GM21723 (cell line): Measurements from ENCODE around the gene WIPF3.
A peak's percentile ranks its signal among the peaks of the same experiment; 100 is the strongest.

ENCODE experiments used
- ATAC-seq: cut with Tn5 transposase; IDR thresholded peaks from one replicate; pipeline ENCODE4 v1.9.1; 2021; ENCODE audit warnings: mild to moderate bottlenecking, moderate library complexity; ENCODE audit not compliant: unreplicated experiment

Gene WIPF3

DNA sequence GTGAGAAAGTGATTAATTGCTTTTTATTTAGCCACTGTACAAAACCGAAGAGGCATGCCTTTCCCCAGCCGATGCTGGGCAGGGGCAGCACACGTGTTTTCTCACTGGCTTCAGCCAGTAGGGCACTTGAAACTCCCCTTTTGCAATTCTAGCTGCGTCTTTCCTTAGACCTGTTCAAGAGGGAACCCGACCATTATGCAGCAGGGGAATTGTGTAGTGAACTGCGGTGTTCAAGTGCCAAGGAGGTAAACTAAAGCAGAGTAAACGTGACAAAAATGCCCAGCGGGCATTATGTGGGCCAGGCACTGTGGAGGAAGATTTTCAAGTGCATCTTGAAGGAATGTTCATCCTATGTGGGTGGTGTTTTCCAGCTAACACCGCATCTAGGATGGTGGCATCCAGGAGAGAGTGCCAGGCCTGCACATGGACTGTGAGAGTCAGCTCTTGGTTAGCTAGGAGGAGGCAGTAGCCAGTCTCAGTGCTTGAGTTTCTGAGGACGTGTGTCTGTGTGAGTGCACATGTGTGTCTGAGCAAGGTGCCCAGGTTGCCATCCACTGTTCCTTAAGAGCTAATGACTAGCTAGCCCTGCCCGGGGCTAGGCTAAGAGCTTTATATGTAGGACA lies 3.3 kb downstream of the WIPF3 start:
- no peak for ATAC-seq

DNA sequence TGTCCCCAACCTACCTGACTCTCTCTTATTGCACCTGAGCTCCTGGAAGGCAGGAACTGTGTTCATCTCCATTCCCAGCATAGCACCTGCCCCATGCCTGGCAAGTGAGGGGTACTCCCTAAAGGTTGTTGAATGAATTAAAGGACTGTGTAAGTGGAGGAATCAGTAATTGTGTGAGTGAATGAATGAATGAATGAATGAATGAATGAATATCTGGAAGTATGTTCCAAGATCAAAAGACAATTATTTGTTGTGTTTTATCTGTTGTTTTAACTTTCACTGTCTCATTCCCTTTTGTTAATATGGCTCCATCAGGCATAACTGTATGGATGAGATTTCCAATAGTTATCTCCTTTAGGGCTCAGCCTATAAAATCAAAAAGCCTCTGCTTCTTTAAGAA lies 4.0 kb downstream of the WIPF3 start:
- ATAC-seq: no peak

DNA sequence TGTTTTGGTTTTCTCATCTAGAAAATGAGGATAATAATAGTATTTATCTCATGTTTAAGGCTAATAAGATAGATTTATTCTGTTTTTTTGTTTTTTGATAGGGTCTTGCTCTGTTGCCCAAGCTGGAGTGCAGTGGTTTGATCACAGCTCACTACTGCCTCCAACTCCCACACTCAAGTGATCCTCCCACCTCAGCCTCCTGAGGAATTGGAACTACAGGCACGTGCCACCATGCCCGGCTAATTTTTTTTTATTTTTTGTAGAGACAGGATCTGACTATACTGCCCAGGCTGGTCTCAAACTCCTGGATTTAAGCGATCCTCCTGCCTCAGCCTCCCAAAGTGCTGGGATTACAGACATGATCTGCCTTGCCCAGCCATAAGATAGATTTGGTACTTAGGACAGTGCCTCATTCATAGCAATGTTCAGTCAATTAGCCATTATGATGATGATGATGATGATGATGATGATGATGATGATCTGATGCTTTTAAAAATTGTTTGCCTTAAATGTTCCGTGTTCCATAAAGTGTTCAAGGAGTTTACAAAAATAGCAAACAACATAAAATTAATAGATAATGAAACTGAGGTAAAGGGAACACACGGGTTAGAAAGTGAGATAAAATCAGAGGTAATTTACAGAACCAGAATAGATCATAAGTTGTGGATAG lies 4.6 kb downstream of the WIPF3 start:
- ATAC-seq: no peak

DNA sequence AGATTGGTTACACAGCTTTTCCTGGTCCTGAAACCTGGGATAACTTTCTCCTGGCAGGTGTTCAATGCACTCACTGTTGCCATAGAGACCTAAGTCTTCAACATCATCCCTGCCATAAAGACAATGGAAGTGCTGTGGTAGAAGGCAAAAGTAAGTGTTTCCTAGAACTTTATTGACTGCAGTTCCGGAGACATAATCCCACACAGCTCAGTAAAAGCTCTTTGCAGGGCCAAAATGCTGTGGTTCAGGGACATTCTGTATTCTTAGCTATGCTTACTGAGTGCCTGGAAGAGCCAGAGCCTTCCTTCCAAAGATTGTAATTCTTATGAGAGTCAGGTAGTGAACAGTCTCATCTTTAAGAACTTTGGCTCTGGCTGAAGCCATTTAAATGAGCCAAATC lies 5.3 kb downstream of the WIPF3 start:
- ATAC-seq: no peak

DNA sequence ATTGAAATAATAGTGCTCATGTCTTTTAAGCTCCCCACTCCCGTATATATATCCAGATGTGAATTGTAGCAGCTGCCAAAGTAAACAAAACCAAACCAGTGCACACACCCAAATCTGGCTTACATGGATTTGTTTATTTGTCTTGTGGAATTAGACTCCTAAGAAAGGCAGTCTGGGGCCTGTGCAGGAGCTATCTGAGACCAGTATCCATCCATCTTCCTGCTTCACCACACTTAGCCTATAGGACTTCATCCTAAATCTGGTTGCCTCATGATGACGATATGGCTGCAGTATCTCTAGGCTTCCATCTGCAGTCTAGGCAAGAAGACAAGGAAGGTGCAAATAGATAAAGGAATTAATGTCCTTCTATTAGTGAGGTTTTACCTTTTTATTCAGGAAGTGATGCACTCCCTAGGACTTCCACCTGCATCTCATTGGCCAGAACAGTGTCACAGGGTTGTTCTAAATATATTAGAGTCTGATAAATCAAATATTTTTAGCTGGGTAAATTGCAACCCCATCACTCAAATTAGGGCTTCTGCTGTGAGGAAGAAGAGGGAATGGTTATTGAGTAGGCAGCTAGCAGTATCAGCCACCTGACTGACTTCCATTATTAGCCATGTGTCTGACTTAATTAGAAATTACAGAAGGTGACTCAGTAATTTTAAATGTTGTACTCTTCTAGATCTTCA lies 6.0 kb downstream of the WIPF3 start:
- no peak for ATAC-seq

DNA sequence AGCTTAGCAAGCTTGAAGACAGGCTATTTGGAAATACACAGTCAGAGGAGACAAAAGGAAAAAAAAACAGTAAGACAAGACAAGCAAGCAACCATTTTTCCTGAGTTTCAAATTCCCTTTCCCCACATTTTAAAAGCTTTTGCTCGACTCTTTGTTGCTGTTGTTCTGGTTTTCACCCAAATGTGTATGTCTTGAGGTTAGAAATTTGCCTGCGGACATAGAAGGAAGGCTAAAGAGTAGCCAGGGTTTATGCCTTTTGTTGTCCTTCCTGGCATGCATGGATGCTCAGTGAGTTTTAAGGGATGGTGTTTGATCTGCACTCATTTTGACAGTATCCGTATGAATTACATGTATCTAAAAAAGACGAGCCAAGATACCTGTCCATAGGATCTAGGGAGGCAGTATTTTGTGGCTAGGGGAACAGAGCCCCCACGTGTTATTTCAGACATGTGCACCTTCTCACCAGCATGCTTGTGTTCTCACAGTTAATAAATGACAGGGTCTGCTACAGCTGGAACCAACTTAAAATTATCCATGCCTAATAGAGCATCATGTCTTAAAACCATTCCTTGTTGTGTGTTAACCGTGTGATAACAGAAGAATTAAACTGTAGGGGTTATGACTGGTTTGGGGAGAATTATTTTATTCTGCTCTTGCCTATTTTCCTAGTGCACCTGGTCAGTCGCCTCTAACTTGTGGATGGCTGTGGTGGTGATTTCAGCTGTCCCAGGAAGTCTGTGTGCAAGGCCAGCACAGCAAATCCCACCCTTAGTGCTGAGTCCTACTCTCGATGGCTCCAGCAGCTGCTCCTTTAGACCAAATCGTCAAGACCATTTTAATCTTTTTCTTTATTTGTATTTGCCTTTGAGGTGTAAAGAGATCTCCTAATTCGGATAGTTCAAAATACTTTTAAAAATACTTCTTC lies 9.1 kb downstream of the WIPF3 start:
- no peak for ATAC-seq

DNA sequence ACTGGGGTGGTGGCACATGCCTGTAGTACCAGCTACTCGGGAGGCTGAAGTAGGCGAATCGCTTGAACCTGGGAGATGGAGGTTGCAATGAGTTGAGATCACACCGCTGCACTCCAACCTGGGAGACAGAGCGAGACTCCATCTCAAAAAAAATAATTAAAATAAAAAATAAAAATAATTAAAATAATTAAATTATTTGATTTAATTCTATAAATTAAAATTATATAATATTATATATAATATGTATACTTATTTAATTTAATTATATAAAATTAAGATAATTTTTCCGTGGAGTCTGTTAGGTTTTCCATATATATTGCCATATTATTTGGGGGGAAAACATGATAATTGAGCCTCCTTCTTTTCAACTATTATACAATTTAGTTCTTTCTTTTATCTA lies 12.0 kb downstream of the WIPF3 start:
- ATAC-seq: no peak

DNA sequence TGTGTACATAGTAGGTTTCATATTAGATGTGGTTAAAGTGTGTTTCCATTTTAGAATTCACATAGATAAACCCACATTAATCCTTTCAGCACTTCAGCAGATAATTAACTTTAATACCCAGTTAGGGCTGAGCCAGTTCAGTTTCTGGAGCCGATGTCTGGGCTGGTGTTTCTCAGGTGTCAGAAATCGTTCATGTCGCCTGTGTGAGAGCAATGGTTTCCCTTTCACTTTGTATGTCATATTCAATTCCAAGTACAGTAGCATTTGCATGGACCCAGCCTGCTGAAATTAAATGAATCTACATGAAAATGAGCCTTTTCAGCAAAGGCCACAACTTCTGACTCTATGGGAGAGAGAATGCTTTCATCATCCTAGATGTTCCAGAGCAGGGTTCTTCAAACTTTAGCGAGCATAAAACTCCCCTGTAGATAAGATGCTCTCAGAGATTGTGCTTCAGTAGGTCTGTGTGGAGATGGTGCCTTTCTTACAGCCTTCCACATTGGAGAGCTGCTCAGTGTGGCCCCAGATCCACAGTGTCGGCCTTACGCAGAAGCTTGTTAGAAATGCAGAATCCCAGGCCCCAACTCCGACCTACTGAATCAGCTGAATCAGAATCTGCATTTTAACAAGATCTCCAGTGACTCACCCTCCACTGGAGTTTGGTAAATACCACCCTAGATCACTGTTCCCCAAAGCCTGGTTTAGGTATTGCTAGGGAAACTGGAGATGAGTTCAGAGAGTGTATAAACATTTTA lies 19.6 kb downstream of the WIPF3 start:
- ATAC-seq: peak; percentile 93

DNA sequence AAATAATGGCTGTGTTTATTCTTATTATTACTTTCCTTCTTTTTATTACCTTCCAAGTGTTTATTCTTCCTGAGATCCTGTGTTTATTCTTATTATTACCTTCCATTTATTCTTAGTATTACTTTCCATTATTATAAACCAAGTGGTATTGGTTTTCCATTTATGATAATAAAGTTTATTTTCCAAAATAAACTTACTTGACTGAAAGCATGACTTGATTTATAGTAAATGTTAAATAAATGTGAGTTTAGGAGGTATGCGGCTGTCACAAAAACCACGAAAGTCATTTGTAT lies 20.2 kb downstream of the WIPF3 start:
- ATAC-seq: no peak

DNA sequence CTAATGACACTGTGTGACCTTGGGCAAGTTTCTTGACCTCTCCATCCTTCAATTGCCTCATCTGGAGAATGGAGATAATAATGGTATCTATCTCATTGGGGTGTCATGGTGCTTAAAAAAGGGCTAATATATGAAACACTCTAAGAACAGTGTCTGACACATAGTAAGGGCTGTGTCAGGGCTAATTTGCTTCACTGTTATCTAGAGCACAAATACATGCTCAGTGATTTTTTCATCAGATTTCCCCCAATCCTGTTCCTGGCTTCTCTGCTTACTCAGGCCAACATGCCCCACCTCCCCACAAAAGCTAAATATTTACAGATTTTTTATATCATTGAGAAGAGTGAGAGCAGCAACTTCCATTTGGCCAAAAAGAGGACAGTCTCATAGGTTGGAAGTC lies 20.6 kb downstream of the WIPF3 start:
- ATAC-seq: no peak

DNA sequence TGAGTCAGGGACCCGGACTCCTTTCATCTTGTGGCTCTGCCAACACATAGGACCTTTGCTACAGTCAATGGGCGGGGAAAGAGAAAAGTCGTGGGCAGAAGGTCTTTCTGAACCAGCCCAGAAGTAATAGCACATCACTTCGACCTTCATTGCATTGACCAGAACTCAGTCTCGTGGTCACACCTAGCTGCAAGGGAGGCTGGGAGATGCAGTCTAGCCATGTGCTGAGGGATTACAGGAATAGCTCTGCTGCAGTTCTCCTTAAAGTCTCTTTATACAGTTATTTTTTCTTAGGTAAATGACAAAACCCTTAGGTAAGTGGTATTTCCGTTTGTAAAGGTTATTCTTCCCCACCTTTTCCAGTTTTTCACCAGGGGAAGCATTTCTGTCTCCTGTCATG lies 25.4 kb downstream of the WIPF3 start:
- ATAC-seq: no peak

DNA sequence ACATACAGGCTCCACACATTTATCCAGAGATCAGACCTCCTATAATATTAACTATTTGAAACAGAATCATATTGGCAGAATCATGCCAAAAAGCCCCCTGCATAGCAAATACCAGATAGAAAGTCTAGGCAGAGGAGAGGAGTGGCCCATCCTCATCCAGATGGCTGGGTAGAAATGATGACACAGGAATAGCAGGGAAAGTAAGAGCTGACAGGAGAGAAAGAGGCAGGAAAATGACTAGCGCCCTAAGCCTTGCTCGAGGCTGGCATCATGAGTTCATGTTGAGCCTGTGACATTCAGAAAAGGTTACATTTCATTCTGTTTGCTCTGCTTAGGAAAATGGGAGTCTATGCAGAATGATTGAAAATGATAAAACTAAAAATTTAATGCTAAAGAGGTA lies 27.6 kb downstream of the WIPF3 start:
- ATAC-seq: no peak

DNA sequence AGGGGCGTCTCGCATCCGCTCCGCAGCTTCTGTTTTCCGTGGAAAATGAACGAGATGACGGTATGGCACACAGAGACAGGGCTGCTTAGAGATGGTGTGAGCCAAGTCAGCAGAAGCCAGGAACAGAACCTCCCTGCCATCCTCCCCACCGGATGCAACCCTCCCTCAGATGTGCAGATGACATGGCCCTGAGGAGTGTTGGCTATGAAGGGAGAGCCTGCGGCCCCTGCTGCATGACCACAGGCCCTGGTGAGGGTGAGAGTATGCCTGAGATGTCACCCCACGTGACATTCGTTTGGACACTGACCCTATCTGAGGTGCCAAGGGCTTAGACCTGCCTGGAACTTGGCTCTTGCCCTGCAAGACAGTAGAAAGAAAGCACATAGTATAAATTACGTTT lies 29.4 kb downstream of the WIPF3 start:
- no peak for ATAC-seq

DNA sequence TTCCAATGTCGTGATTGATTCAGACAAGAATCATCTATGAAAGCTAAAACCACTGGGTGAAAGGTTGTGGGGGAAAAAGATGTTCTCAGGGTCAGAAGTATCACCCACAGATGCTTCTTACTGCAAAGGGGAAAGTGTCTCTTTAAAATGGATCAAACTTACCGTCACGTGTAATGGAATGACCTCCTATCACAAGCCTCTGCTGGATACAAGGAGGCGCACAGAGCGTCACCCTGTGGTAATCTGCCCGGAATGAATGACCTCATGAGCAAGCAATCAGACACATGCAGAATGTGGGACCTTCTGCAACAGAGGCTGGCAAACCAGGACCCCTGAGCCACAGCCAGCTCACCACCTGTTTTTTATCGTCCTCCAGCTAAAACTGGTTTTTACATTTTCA lies 33.0 kb downstream of the WIPF3 start:
- ATAC-seq: no peak

DNA sequence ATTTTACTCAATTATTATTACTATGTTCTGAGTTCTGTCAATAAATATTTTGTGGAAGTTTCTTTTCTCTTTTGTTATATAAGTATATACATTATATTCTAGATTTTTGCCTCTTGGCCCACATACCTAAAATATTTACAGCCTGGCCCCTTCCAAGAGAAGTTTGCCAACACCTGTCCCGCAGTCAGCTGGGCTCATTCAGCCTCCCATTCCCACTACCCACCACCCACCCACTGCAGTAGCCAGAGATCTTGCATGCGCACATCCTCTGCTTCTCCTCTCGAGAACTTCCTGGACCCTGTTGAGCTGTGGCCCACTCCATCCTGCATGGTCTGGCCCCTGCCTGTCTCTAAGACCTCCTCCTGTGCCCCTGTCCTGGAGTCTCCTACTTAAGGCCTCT lies 33.6 kb downstream of the WIPF3 start:
- ATAC-seq: no peak

DNA sequence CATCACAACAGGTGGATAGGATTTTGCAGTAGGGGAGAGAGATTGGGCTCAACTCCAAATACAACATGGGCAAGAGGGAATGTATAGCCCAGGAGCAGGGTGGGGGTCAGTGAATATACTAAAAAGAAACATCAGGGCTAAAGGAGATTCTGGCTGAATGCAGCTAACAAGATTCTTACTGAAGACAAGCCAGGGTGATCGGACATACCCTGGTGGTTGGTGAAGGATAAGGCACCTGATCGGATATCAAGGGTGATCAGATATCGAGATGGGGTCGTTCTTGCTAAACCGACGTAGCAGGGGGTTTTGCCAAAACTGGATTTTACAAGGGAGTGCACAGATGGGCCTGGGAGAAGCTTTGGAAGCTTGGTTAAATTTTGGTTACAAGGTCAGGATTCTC lies 34.4 kb downstream of the WIPF3 start:
- ATAC-seq: no peak

DNA sequence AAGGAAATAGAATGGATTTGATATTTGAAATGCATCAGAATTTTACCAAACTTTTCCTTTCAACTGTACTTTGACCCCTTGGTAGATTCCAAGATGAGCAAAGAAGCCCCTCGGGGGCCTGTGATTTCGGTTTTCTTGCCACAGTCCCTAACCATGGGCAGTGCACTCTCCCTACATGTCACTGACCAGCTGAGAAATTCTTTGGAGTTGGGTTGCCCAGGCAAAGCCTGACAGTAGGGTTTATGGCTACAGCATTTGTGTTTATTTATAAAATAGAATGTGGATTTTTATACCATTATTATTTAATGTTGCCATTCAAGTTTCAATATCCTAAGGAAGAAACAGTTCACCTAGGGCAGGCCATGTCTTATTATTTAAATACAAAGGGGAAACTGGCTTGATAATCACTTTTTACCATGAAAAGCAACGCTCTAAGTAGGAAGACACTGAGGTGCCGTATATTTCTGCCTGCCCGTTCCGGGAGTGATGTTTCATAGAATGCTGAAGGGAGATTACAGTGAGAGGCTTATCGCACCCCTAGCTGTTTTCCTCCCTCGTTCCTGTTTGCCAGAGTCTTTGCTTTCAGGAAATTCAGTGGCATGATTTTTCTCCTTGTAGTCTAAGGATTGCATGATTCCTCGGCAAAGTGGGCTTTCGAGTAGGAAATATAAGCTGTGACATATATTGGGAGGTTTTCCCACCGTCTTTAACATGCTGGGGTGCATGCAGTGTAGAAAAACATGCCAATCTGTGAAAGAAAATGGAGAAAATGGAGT lies 35.8 kb downstream of the WIPF3 start:
- ATAC-seq: no peak

DNA sequence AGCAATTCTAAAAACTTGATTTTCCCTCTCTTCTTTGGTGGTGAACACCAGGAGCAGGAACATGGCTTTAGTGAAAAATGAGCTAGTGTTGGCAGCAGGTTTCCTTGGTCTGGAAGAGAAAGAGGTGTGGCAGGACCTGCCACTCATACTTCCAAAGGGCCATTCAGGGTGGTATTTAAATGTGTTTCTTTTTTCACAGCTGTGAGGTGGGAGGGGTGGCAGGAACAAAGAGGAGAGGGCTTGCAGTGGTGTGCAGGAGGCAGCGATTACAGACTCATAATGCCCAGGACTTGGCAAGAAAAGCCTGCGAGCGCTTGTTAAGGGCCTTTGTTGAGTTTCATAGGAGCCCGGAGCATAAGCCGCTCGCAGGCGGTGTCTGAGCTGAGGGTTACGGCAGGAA lies 36.8 kb downstream of the WIPF3 start:
- ATAC-seq: no peak

DNA sequence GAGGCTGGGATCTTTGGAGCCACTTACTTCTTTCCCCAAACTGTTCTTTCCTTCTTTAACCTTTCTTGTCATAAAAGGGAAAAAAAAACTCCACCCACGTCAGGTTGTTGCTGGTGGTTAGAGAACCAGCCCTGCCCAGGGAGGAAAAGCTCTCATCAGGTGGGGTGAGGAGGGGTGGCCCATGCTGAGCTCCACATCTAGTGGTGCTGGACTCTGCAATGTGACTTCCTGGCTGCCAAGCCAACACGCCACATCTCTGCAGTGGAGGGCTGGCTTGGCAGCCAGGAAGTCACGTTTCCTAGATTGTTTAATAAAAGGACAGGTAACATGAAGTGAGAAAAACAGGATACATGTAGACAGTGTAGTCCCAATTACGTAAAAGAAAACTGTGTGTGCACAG lies 37.4 kb downstream of the WIPF3 start:
- no peak for ATAC-seq

DNA sequence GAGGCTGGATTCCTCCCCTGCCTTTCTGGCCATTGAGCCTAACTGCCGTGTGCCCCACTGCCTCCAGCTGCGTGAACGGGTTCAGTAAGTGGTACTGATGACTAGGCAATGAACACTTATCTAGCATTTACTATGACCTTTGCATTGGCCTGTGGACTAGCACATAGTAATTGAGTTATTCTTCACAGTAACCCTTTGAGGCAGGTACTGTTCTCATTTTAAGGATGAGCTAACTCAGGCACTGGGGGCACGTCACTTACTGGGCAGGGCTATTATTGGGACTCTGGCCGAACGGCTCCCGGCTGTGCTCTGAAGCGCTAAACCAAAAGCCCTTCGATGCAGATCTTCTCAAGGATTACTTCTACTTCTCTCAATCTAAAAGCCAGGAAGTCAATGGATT lies 38.3 kb downstream of the WIPF3 start:
- ATAC-seq: no peak
